SU-DHL-6 (cell line): Measurements from ENCODE around the gene LAMB2.

Experiments
- CTCF ChIP-seq: fragments of 200-600 bp; sonication (generic); IDR thresholded peaks from one replicate; pipeline ENCODE4 v1.5.1; 2017; ENCODE audit warnings: antibody characterized with exemption, mild to moderate bottlenecking, low read length, moderate library complexity; ENCODE audit not compliant: insufficient read depth, poor library complexity, severe bottlenecking
- EZH2phosphoT487 ChIP-seq: fragments of 200-600 bp; sonication (generic), shearing (Covaris generic); conservative IDR thresholded peaks from 2 replicates; pipeline ENCODE4 v1.6.1; 2018; ENCODE audit warnings: mild to moderate bottlenecking, antibody characterized with exemption, low read length, moderate library complexity, mixed read lengths

DNA sequence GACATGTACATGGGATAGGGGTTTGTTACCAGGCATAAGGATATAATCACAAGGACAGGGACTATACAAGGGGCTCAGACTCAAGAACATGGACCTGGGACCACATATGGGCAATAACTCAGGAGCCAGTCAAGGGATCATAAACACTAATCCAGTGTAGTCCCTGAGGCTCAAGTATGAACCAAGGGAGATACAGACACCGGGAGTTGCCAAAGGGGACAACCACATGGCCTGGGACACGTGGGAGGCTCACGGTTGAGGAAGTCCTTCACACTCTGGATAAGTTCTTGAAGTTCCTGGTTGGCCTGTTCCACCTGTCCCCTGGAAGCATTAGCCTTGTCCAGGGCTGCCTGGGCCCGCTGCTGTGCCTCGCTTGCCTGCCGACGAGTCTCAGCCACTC is 10.4 kb downstream of the LAMB2 start:
- no peak for TF ChIP-seq CTCF
- no peak for TF ChIP-seq EZH2phosphoT487
